CD4-positive, alpha-beta T cell treated with Interleukin-6 for 4 hours (primary cell): ENCODE data around the gene ACSL1.

ENCODE experiments used
- DNase-seq: peaks from one replicate; pipeline ENCODE4 v3.0.0-alpha.2; 2020; ENCODE audit warnings: mixed read lengths

The ACSL1 gene

GRCh38 chr4:184811526-184812198 lies 14.1 kb downstream of the ACSL1 start:
- no peak for DNase-seq

- DNase-seq = no peak
These were observed 15.0 kb downstream of the ACSL1 start for GRCh38 chr4:184810720-184811119.

DNA sequence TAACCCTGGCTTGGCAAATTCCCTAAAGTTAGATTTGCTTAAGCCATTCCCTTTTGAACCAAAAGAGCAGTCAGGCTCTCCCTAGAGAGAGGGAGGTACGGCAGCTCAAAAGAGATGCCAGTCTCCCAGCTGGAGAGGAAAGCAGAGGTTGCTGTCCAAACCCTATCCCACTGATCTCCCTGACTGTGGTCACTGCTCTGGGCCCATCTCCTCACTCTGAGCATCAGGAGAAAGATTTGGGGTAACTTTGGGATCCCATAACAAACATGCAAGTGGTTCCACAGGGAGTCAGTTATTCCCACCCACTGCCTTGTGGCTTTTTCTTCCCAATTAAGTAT lies 17.1 kb downstream of the ACSL1 start:
- no peak for DNase-seq

DNA sequence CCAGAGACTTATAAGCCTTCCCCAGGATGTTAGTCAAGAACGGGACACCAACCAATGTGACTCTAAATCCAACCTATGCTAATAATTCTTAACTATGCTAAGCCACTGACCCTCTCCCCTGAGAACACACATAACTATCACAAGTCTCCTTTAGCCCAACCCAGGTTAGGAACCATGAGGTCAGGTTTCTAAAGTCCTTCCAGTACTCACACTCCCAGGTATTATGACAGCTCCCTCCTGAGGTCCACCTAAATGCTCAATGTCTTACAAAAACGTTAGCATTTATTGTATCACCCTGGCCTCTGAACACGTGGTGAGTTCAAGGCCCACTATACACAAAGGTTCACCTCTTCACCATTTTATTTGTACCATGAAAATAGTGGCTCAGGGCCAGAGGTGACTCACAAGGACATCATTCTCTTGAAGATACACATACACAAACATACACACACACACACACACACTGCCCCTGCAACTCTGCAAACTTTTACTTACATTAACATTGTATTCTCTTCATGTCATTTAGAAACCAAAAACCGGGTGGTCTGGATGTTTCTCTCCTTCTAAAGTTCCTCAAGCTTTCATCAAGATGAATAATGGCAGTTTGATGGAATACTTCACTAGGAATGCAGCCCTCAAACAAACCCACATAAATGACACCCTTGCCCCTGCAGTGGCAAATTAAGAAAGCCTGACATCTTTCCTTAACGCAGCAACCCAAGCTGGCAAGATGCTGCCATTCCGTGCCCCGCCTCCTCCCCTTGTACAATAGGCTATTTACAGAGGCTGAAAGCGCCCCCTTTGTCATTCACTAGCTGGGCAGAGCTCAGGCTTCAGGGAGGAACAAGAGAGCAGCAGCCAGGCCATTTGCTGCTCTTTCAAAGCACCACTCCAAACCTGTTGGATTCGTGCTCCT lies 17.7 kb downstream of the ACSL1 start:
- DNase-seq = no peak

- no peak for DNase-seq
These were observed 18.5 kb downstream of the ACSL1 start for GRCh38 chr4:184807256-184807655.

GRCh38 chr4:184806711-184807110 lies 19.1 kb downstream of the ACSL1 start:
- no peak for DNase-seq

DNA sequence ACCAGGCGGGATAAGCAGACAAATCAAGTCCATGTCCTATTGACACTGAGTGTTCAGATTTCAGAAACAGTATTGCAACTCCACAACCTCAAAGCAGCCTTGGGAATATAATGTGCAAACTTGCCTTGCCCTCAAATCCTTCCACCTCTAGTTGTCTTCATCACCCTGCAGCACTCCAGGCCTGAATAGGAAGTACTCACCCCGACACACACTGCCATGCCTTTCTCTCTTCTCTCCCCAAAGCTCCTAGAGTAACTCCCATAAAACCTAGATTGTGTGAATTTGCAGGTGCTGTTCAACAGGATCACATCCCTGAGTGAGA lies 19.6 kb downstream of the ACSL1 start:
- DNase-seq = no peak

GRCh38 chr4:184805462-184806228 lies 20.1 kb downstream of the ACSL1 start:
- no peak for DNase-seq

DNA sequence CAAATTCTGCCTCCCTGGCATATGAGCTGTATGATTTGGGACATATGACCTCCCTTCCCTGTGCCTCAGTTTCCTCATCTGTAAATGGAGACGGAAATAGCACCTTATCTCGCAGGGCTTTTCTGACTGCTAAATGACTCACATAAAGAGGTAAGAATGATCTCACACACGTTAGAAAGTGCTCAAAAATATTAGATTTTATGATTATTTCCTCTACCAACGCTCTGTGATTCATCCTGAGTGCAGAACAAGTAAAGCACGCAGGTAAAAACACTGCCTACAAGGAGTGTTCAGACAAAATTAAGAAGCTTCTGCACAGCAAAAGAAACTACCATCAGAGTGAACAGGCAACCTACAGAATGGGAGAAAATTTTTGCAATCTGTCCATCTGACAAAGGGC lies 21.1 kb downstream of the ACSL1 start:
- DNase-seq = no peak

DNA sequence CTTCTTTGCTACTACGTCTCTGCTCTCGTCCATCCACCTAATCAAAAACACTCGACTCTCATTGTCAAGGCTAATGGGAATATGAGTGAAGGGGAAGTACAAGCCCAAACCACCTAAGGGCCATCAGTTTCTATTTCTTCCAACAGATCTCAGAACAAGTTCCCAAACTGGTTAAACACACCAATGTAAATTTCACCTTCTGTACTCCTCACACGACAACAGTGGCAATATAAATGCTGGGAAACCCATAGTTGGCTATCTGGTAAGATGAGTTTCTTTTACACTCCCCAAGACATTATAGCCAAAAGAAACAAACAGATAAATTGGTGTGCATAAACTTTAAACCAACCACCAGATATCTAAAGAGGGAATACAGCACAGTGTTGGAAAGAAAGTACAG lies 21.9 kb downstream of the ACSL1 start:
- no peak for DNase-seq

- DNase-seq = no peak
These were observed 22.6 kb downstream of the ACSL1 start for GRCh38 chr4:184803133-184803532.

DNA sequence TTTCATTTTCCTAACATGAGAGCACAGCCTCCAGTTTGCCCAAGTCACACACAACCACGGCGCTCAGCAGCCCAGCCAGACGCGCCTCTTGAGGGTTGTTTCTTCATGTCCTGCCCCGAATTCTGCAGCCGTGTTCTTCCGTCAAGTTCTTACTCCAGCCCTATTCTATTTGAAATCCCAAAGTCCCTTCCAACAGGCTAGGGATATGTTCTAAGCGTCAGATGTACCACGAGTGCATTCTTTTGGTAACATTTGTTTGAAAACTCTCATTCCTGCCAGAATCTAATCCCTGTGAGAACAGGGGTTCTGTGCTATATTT lies 23.1 kb downstream of the ACSL1 start:
- DNase-seq = no peak

DNA sequence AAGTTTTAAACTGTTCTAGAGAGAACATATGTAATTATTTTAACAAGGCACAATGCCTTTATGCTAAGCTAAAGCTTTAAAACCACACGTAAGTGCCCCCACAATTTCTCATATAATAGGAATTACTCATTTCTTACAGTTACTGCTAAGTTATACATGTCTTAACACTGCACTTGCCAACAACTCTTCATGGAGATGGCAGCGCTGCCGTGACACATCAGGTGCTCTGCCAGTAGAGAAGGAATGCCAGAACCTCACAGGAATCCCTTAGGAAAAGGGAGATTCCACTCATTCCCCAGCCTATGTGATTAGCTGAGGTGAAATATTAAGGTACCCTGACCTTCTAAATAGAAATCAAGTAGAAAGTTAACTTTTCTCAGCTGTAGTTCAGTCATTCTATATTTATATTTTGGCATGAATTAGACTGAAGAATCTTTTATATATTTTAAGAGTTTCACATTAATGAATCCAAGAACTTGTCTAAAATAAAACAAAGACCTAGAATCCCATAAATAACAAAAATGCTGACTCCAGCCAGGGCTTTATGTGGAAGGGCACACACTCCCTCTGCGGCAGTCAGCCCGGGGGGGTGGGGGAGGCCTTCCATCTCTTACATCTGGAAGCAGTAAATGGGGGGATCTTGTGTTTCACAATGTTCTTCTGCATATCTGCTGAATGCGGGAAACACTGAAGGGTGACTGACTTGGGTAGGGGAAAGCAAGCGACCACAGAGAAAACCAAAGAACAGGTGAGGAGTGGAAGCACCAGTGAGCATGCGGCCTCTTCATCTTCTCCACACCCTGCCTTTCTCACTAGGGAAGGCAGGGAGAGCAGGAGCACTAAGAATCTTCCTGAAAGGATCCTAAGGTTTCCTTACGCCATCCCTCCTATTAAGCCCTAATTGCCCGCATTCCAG lies 23.7 kb downstream of the ACSL1 start:
- DNase-seq = no peak

DNA sequence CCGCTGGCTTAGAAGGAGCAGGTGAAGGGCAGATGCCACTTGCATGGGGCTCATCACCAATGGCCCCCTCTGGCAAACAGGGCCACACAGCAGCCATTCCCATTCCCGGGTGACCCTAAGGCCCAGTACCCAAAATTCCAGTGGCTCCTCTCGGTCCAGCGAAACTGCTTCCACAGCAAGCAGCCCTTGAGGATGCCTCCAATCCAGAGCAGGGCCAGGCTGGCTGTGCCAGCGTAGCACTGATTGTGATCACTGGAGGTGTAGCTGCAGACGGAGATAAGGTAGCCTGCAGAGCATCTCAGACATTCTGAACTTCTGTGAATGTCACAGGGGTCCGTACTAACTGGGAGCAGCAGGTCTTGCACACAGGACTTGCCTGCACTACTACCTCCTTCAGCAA lies 27.3 kb downstream of the ACSL1 start:
- DNase-seq = no peak

GRCh38 chr4:184796906-184797305 lies 28.9 kb downstream of the ACSL1 start:
- DNase-seq = no peak

- no peak for DNase-seq
These were observed 30.4 kb downstream of the ACSL1 start for GRCh38 chr4:184795214-184795844.

- no peak for DNase-seq
These were observed 31.3 kb downstream of the ACSL1 start for GRCh38 chr4:184794470-184794869.

DNA sequence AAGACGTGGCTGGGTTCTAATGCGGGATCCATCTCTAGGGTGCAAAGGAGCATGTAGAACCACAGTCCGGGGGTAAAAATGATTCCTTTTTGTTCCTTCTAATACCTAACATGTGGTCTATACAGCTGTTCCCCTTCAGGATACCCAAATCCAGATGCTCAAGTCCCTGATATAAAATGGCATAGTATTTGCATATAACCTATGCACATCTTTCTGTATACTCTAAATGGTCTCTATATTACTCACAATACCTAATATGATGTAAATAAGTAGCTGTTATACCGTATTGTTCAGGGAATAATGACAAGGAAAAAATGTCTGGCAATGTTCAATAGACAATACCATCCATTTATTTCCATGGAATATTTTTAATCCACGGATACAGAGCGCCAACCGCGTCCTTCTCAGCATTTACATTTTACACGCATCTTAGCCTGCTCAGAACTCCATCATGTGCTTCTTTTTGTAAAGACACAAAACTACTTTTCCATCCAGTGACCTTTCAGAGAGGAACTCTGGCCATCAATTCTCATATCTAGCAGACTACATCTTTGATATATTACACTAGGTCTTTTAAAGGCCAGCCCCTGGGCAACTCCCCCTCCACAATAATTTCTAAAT lies 31.9 kb downstream of the ACSL1 start:
- DNase-seq = no peak

- DNase-seq = peak; percentile 64
These were observed 32.7 kb downstream of the ACSL1 start for GRCh38 chr4:184792950-184793555.

DNA sequence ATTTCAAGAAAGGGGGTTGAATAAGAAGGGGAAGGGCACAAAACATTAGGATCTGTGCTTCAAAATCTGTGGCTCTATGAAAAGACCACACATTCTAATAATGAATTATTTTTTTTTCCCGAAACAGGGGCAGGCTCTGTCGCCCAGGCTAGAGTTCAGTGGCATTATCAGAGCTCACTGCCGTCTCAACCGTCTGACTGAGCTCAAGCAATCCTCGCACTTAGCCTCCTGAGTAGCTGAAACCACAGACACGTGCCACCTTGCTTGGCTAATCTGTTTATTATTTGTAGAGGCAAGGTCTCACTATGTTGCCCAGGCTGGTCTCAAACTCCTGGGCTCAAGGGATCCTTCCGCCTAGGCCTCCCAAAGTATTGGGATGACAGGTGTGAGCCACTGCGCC lies 33.4 kb downstream of the ACSL1 start:
- no peak for DNase-seq

GRCh38 chr4:184790826-184791225 lies 34.9 kb downstream of the ACSL1 start:
- no peak for DNase-seq
